Hindlimb muscle (tissue), 1 donor: ENCODE measurements around the gene DALRD3. TPM values are rescaled to one million over a fixed set of nuclear protein-coding genes. Genes with fewer than 3 reads are reported as not detected.

Experiments used
- DNase-seq: peaks from one replicate; pipeline ENCODE4 v3.0.0-alpha.2; 2013
- polyA plus RNA-seq: library from polyadenylated mRNA; unstranded; fragments of 120-200 nt; gene quantifications from one replicate; pipeline ENCODE4 v1.2.1, GENCODE V29; 2013; ENCODE audit not compliant: insufficient read length

Gene DALRD3
- 32.8 TPM for polyA plus RNA-seq

- peak; percentile 69 for DNase-seq
Measured at GRCh38 chr3:49017971-49018706, at the start of gene DALRD3. TSS of gene DALRD3 (minus strand) at chr3:49018580. CDS start at chr3:49018564, 16 bp downstream.

- DNase-seq: no peak
Measured at GRCh38 chr3:49058011-49058410, 39.6 kb upstream of the DALRD3 start.

GRCh38 chr3:49057268-49057667, 38.9 kb upstream of the DALRD3 start:
- no peak for DNase-seq

GRCh38 chr3:49054344-49054862, 36.0 kb upstream of the DALRD3 start:
- DNase-seq: no peak

- no peak for DNase-seq
Measured at GRCh38 chr3:49053543-49053942, 35.2 kb upstream of the DALRD3 start.

GRCh38 chr3:49035281-49035680, 16.9 kb upstream of the DALRD3 start:
- no peak for DNase-seq

- no peak for DNase-seq
Measured at GRCh38 chr3:49034650-49035049, 16.3 kb upstream of the DALRD3 start.

GRCh38 chr3:49032646-49033304, 14.4 kb upstream of the DALRD3 start:
- DNase-seq: no peak

- DNase-seq: no peak
Measured at GRCh38 chr3:49030321-49030720, 11.9 kb upstream of the DALRD3 start.

GRCh38 chr3:49029563-49029884, 11.1 kb upstream of the DALRD3 start:
- DNase-seq: no peak

- peak; percentile 97 for DNase-seq
Measured at GRCh38 chr3:49028673-49029562, 10.5 kb upstream of the DALRD3 start, which contains the start of gene IMPDH2. TSS of gene IMPDH2 (minus strand) at chr3:49029398. CDS start at chr3:49029350, 48 bp downstream.

GRCh38 chr3:49028298-49028672, 9.9 kb upstream of the DALRD3 start:
- DNase-seq: no peak

GRCh38 chr3:49027634-49028033, 9.3 kb upstream of the DALRD3 start:
- no peak for DNase-seq

GRCh38 chr3:49026536-49026935, 8.2 kb upstream of the DALRD3 start:
- DNase-seq: no peak

GRCh38 chr3:49025793-49026520, 7.6 kb upstream of the DALRD3 start:
- DNase-seq: no peak

GRCh38 chr3:49025005-49025792, 6.8 kb upstream of the DALRD3 start:
- no peak for DNase-seq

GRCh38 chr3:49024449-49024848, 6.1 kb upstream of the DALRD3 start:
- DNase-seq: no peak

GRCh38 chr3:49023775-49024174, 5.4 kb upstream of the DALRD3 start:
- no peak for DNase-seq

- no peak for DNase-seq
Measured at GRCh38 chr3:49022688-49023171, 4.3 kb upstream of the DALRD3 start.

GRCh38 chr3:49021813-49022687, 3.7 kb upstream of the DALRD3 start, which contains the start of gene NDUFAF3:
TSS of gene NDUFAF3 (plus strand) at chr3:49022121. CDS start at chr3:49022145, 24 bp downstream.
- peak; percentile 95 for DNase-seq
